HG03159 (cell line): ENCODE data around the gene MST1.

Experiments used
- ATAC-seq: cut with Tn5 transposase; IDR thresholded peaks from one replicate; pipeline ENCODE4 v1.9.1; 2021; ENCODE audit warnings: mild to moderate bottlenecking, moderate library complexity; ENCODE audit not compliant: unreplicated experiment

Gene MST1

DNA sequence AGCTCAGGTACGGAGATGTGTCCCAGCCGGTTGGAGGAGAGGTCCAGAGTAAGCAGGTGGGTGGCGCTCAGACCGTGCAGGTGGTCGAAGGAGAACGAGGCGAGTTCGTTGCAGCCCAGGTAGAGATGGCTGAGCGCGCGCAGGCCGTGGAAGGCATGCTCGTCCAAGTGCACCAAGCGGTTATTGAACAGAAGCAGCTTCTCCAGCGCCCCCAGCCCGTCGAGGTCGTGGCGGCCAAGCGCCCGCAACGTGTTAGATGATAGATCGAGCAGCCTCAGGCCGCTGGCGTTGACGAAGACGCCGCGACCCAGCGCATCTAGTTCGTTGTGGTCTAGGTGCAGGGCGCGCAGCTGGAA lies 29.6 kb upstream of the MST1 start:
- ATAC-seq = no peak

DNA sequence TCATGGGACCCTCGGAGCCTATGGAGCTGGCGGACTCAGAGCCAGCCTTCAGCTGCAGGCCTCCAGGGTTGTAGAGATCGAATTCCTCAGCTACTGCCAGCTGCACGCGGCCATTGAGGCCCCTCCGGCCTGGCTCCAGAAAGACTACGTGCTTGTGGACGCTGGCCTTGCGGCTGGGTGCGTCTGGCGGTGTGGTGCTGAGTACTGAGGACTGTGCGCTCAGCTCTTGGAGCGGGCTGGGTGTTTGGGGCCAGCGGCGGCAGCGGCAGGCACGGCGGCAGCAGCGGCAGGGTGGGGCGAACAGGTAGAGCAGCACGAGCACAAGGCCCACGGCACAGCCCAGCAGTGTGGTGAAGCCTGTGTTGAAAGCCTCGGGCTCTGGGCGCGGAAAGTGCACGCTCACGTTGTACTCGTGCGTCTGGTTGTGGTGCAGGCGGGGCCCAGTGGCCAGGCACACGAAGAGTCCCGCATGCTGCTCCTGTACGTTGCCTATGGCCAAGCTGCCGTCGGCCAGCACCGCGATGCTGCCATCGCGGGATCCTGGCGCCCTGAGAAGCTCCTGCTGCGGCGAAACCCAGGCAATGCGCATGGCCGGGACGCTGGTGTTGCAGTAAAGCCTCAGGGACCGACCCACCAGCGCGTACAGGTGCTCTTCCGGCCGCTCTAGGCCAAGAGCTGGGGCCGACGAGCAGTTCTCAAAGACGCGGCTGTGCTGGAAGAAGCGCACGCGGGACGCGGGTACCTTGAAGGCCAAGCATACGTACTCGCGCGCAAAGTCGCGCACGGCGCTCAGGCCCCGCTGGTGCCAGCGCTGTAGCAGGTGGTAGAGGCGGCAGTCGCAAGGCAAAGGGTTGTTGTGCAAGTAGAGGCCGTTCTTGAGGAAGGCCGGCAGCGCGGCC lies 28.9 kb upstream of the MST1 start:
- ATAC-seq = no peak

DNA sequence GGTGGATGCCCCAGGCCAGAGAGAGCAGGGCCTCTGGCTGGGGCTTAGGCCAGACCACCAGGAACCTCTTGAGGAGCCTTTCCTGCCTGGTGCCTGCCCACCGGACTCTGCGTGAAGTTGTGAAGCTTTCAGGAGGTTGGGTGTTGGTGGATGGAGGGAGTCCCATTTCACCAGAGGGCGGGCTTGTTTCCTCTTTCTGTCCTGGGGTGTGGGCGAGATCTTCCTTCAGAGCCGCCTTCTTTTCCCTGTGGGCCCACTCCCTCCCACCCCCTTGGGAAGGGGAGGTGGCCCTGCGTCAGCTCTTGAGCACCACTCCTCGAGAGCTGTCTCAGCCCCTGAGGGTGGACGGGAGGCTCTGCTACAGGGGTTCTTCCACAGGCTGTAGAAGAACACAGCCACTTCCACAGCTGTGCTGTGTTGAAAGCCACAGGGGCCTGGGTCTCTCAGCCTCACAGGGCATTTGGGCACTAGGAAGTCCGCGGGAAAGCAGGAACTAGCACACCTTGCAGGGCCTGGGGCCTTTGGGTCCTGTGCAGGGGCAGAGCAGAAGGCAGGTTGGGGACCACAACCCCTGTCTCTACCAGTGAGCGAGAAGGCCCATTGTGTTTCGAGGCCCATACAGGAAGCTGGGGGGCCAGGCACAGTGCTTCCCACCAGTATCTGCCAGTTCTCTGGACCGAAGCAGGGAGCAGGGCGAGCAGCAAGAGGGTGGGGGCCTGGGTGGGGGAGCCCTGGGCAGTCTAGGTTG lies 28.1 kb upstream of the MST1 start:
- no peak for ATAC-seq

DNA sequence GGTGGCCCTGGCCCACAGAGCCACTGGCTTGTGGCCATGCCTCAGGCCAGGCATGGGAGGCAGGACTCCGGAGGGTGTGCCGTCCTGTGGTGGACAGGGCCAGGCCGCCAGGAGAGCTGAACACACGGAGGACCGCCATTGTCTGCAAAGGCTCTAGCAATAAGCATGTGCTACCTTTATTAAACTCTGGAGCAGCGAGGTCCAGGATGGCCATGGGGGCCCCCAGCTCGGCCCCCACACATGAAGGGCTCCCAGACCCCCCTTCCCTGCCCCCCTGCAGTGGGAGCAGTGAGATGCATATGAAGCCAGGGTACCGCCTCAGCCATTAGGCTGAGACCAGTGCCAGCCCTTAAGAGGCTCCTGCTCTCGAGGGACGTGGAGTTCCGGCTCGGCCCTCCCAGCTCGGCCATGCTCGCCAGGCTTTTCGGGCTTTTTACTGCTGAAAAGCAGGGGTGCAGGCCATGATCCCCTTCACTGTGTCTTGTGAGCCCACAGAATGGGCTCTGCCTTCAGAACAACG lies 27.5 kb upstream of the MST1 start:
- no peak for ATAC-seq

DNA sequence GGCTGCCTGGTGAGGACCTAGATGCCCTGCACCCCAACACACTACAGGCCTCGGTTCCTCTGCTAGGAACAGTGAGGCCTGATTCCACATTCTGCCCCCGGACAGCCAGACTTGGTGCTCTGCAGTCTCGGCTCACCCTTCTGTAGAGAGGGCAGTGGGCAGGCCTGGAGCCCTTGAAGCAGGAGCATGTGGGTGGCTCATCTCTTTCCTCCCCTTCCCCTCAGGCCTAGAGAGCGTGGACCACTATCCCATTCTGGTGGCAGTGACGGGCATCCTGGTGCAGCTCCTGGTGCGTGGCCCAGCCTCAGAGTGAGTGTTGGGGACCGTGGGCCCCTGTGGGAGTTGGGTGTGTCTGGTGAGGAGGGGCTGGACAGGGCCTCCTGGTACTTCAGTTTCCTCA lies 26.9 kb upstream of the MST1 start:
- ATAC-seq = no peak

DNA sequence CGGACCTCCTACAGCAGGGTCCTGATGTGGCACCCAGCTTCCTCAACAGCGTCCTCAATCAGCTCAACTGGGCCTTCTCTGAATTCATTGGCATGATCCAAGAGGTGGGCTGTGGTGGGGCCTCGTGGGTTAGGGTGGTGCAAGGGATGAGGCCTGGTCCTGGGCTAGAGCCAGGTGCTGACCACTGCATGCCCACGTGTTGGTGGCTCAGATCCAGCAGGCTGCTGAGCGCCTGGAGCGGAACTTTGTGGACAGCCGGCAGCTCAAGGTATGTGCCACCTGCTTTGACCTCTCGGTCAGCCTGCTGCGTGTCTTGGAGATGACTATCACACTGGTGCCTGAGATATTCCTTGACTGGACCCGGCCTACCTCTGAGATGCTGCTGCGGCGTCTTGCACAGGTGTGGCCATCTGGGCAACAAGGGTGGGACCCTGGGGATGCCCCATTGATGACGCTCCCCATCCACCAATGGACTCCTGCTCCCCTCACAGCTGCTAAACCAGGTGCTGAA lies 26.4 kb upstream of the MST1 start:
- ATAC-seq = no peak

DNA sequence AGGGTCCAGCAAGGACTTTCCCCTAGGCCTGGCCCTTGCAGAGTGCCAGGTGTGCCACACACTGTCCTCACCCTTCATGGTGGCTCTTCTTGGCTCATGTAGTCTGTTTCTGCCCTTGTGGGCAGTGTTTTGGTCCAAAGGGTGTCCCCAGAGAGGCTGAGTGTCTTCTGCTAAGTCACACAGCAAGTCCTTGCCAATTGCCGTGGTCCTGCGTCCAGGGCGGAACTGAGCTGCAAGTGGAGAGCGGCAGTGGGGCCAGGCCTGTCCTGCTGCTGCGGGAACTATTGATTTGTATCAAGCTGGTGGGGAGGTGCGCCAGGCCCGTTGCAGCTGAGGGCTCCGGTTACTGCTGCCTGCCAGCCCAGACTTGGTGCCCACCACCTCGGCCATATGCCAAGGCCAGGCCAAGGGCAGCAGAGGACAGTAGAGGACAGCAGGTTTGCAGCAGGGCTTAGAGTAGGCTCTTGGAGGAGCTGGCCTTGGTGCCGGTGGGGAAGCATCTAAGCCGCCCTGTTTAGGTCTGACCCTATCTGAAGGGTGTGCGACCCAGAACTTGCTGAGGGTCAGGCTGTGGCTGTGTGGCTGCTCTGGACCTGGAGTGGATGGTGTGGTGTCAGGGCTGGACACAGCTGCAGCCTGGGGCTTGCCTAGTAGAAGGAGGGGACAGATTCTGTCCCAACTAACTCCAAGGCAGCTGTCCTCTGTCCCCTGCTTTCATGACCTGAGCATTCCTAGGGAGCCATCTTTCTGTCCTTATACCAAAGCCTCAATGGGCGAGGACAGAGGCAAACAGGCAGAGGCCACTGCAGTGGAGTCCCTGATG lies 25.7 kb upstream of the MST1 start:
- no peak for ATAC-seq

DNA sequence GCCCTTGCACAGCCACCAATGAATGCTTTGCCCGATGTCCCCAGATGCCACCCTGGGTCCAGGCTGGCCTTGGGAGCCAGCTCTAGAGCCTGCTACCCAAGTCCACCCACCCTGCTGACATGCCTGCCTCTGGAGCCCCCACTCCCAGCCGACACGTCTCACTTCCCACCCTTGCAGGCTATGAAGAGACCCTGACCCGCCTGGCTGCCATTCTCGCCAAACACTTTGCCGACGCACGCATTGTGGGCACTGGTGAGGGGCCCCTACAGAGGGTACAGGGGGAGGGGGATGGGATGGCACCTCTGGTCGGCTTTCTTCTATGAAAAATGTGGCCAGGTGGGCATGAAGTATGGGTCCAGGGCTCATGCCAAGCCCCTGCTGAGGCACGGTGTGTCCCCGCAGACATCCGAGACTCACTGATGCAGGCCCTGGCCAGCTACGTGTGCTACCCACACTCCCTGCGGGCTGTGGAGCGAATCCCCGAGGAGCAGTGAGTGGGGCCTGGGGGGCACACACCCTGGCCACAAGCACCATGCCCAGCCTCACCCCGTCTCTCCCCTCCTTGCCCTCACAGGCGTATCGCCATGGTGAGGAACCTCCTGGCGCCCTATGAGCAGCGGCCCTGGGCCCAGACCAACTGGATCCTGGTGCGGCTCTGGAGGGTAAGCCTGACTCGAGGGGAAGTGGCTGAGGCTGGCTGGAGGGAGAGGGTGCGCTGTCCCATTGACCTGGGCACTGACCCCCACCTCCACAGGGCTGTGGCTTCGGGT lies 24.2 kb upstream of the MST1 start:
- no peak for ATAC-seq

DNA sequence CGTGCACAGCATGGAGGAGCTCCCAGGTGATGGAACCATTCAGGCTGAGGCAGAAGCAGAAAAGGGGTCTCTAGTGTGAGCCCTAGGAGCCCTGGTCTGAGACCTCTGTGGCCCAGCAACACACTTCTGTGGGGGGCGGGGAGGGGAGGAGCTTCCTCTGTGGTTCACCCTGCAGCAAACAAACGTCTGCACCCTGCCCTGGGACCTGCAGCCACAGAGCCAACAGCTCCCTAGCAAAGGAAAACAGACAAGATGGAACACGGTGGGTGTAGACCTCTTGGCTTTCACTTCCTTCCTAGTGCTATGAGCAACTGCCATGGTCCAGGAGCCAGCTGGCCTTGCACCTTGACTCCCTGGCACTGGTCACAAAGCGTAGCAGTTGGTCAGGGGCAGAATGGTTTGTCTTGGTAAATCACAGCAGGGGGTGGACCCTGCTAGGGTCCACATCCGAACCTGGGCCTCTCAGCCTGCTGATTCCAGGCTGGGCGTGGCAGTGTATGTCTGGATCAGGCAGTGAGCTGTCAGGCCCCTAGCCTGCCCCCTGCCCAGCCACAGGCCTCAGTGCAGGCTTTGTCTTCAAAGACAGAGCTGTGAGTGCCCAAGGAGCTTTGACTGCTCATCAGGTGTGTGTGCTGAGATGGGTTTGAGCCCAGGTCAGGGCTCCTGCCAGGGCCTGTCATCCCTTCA lies 23.5 kb upstream of the MST1 start:
- ATAC-seq = no peak

DNA sequence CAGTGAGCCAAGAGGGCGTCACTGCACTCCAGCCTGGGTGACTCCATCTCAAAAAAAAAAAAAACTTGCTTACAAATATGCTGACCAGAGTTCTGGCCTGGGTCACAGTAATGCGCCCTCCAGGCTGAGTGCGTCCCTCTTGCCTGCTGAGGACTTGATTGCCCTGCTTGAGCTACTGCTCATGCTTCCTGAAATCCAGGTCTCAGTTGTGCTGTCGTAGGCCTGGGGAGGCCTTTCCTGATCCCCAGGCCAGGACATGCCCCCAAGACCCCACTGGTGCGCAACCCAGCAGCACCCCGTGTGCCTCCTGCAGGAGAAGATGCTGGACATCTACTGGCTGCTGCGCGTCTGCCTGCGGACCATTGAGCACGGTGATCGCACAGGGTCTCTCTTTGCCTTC lies 22.9 kb upstream of the MST1 start:
- ATAC-seq = no peak

DNA sequence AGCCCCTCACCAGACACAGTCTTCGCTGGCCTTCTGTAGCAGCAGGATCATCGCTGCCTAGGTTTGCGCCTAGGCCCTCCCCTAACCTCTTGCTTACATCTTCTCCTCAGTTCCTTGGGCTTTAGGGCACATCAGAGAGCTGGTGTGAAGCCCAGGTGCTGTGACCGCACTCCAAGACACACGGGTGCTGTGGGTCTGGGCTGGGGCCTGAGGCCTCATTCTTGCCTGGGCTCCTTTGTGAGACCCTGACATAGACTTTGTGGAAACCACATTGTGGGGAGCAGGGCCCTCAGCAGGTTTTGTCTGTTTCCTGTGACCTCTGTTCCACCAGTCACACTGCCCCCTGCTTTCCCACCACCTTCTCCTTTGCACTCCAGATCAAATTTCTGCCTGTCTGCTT lies 22.2 kb upstream of the MST1 start:
- ATAC-seq = no peak

DNA sequence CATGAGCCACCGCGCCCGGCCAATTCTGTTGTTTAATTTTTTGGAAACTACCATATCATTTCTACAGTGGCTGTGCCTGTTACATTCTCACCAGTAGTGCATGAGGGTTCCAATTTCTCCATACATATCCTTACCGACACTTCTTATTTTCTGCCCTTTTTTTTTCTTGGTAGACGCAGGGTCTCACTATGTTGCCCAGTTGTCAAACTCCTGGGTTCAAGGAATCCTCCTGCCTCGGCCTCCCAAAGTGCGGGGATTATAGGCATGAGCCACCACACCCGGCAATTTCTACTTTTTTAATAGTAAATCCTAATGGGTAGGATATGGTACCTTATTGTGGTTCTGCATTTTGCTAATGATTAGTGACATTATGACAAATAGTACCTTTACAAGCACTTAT lies 20.6 kb upstream of the MST1 start:
- no peak for ATAC-seq

DNA sequence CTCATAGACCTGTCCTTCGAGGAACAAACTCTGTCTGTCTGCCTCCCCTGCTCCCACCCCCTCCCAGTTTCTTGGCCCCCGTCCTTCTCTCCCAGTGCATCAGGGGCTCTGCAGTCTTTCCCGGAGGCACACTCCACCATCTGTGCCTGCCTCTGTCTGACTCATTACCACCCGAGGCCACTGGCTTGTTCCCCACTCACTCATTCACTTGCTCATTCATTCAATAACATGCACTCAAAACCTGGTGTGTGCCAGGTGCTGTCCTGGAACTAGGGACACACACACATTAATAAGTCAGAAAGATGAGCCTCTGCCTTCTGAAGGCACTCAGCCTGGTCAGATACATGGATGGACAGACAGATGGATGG lies 17.8 kb upstream of the MST1 start:
- no peak for ATAC-seq

DNA sequence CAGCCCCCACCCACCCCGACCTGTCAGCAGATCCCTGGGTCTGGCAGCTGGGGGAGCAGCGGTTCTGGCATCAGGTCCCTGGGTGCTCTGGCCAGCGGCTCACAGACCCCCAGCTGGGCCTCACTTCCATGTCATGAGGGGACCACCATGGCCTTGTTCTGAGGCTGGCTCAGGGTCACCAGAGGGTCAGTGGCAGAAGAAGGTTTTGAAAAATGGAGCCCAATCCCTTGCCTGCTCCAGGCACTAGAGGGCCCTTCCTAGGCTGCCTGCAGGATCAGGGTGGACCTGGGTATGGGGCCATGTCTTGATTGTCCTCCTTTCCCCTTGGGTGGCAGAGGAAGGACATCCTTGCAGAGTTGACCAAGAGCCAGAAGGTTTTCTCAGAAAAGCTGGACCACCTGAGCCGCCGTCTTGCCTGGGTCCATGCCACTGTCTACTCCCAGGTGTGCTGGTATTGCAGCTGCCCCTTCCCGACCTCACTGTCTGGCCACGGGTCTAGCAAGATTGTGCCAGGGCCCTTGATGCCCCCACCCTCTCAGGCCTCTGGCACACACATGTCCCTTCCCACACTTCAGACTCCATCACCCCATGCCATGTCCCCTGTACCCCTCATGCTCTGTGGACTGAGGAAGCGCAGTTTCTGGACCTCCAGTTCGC lies 17.3 kb upstream of the MST1 start:
- no peak for ATAC-seq

DNA sequence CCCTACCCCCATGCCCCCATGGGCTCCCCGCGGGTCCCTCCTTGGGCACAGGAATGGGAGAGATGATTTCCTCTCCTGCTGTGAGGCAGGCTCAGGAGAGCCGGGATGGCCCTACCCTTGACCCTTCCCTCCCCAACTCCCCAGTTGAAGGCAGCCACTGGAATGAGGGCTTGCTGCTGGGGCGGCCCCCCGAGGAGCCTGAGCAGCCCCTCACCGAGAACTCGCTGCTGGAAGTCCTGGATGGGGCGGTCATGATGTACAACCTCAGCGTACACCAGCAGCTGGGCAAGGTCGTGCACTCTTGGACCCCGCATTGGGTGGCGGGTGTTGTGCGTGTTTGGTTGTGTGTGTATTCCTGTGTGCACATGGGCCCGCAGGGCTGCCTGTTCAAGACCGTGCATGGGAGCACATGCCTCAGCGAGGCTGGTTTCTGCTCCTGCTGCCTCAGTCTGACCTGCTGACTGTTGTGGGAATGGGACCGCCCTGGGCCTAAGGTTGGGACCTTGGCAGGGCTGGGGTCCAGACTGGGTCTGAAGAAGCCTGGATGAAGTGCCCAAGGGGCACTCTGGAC lies 16.2 kb upstream of the MST1 start:
- no peak for ATAC-seq

DNA sequence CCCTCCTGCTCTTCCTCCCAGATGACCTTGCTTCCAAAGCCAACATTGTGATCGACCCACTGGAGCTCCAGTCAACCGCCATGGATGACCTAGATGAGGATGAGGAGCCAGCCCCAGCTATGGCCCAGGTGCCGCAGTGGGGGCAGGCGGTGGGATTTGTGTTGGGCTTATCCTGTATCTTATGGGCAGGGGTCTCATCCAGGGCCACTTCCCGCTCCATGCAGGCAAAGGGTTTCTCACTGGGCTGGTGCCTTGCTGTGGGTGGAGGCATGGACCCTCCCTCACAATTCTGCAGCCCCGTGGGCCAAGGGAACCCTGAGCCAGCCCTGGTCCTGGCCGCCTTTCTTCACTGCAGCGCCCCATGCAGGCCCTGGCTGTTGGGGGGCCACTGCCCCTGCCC lies 15.4 kb upstream of the MST1 start:
- no peak for ATAC-seq

DNA sequence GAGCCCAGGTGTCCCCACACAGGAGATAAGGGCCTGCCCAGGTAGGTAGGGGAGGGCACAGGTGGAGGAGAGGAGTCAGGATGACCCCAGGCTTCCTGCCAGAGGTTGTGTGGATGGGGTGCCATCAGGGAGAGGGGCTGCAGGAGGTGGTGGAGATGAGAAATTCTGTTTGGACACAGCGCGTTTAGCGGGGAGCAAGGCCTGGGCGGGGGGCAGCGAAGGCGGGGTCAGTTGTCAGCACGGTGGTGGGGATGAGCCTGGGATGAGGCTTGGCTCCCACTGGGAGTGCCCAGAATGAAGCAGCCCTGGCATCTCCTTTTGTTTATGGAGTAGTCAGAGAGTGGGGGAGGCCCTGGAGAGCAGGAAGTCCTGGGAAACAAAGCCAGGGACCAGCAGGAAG lies 14.7 kb upstream of the MST1 start:
- no peak for ATAC-seq

DNA sequence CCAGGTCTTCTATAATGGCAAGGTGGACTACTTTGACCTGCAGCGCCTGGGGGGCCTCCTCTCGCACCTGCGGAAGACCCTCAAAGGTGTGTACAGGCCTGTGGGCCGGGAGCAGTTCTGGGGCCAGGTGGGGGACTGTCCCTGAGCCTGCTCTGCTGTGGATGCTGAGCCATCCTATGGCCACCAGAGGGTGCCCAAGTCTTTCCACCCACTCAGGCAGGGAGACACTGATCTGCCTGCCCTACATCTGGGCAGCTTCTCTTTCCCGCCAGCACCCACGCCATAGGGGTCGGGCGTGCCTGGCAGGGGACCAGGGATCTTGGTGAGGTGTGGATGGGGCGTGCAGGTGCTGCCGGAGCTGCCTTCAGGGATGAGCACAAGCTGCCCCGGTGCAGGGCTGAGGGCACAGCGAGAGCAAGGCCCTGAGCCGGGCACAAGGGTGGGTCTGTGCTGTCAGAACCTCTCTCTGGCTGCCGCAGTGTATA lies 14.2 kb upstream of the MST1 start:
- peak; percentile 64 for ATAC-seq

DNA sequence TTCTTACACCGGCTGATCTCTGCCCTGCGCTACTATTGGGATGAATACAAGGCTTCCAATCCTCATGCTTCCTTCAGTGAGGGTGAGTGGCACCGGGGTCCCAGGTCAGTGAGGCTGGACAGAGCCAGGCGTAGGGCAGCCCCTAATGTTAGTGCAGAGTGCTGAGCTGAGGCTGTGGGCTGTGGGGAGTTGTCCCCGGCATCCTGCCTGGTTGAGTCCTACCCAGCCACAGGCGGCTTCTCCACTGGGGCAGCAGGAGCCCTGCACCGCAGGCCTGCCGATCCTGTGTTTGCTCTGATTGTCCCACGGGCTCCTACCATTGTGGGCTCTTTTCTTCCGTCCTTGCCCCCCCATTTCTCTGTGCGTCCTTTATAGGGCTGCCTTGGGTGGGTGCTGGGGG lies 13.4 kb upstream of the MST1 start:
- no peak for ATAC-seq
